Body of pancreas (tissue), 4 donors: Measurements from ENCODE around the gene KCNIP4. TPM values are rescaled to one million over a fixed set of nuclear protein-coding genes. Genes with fewer than 3 reads are reported as not detected.

ENCODE experiments used
- ATAC-seq: fragments of 150-250 bp; one replicate; pipeline ENCODE4 v1.9.1; 2016
- DNase-seq, 4 donors: peaks; one replicate each; pipeline ENCODE4 v3.0.0-alpha.2; 2019
- H3K27ac ChIP-seq, 4 donors: fragments of 200-600 bp; sonication (generic); 1 replicate in 3 of 4; 2 replicates in 1 of 4; pipeline versions ENCODE4 v1.5.1 to v1.6.1; 2016 to 2019; ENCODE audit warnings: mild to moderate bottlenecking in 1 of 4, mixed read lengths in 1 of 4, moderate library complexity in 1 of 4
- H3K27me3 ChIP-seq, 2 donors: fragments of 200-600 bp; sonication (generic); one replicate each; pipeline ENCODE4 v1.6.0; 2016; ENCODE audit warnings: mild to moderate bottlenecking in 1 of 2
- H3K36me3 ChIP-seq, 2 donors: fragments of 200-600 bp; sonication (generic); replicated peaks in 1 of 2; 2 replicates each; pipeline ENCODE4 v1.5.1; 2016; ENCODE audit warnings: low read depth in 2 of 2; ENCODE audit not compliant: insufficient read depth in 1 of 2
- H3K4me1 ChIP-seq: fragments of 200-600 bp; sonication (generic); one replicate; pipeline ENCODE4 v1.6.0; 2016
- H3K4me3 ChIP-seq, 2 donors: fragments of 200-600 bp; sonication (generic); 1 replicate in 1 of 2; 2 replicates in 1 of 2; pipeline ENCODE4 v1.5.1; 2016 to 2019
- H3K9me3 ChIP-seq, 3 donors: fragments of 200-600 bp; sonication (generic); 1 replicate in 2 of 3; 2 replicates in 1 of 3; pipeline ENCODE4 v1.5.1; 2016
- CTCF ChIP-seq, 7 experiments: fragments of 450-650 bp in 4 of 7; fragments of 200-600 bp in 3 of 7; sonication (generic) in 3 of 7; IDR thresholded peaks; one replicate each; pipeline ENCODE4 v1.5.1; 2016 to 2019; ENCODE audit warnings: antibody characterized with exemption in 7 of 7
- POLR2A ChIP-seq, 3 donors: fragments of 450-650 bp; IDR thresholded peaks; one replicate each; pipeline ENCODE4 v1.6.1; 2016; ENCODE audit warnings: antibody characterized with exemption in 3 of 3, mild to moderate bottlenecking in 2 of 3
- WGBS, 2 donors: methylation state at CpG; one replicate each; pipeline ENCODE4 v1.1.5; 2017; 5-methylcytosine and 5-hydroxymethylcytosine counted together
- intact Hi-C: fragments of 100-400 bp; cut with DNase I; formaldehyde crosslinking; loops from one replicate; pipeline ENCODE4 v1.15.1; 2023
- total RNA-seq, 2 donors: library from RNA; depleted of rRNA; stranded (reverse); fragments of >200 nt; gene quantifications; one replicate each; pipeline ENCODE4 v1.1.0, GENCODE V29; 2016

KCNIP4 gene
- total RNA-seq, 2 donors from 2014 or later = not detected

- WGBS, 2 donors = 55% methylated on average over 3 of the region's 3 CpGs
- no peak for ATAC-seq
- no peaks in the 10 kb centered on the region for H3K36me3 ChIP-seq
These were observed 1058.7 kb downstream of the KCNIP4 start for GRCh38 chr4:20889901-20890300.

GRCh38 chr4:20883677-20884076, 1064.9 kb downstream of the KCNIP4 start:
- intact Hi-C loops = no loop called here
- 40 to 49% methylated on average over 3 of the region's 3 CpGs for WGBS, 2 donors
- Histone ChIP-seq H3K27ac (no peak overlapping the region), H3K4me1 (peaks cover 14% of the 10 kb centered on the region), H3K9me3 (no peaks in the 10 kb centered on the region), H3K27me3 (no peaks in the 10 kb centered on the region), H3K36me3 (no peaks in the 10 kb centered on the region), H3K4me3 (no peak overlapping the region)
- TF ChIP-seq CTCF (IDR thresholded peaks at IDR 0.05) = no peak
- TF ChIP-seq POLR2A (IDR thresholded peaks at IDR 0.05) = no peak
- no peak for ATAC-seq
- no peak for DNase-seq

More at GRCh38 chr4:20889901-20890300, 1058.7 kb downstream of the KCNIP4 start:
- H3K4me3 ChIP-seq = no peak overlapping the region
- H3K27me3 ChIP-seq = no peaks in the 10 kb centered on the region
- no peaks in the 10 kb centered on the region for H3K4me1 ChIP-seq
- H3K9me3 ChIP-seq = no peaks in the 10 kb centered on the region
- no peak overlapping the region for H3K27ac ChIP-seq
- no peak for TF ChIP-seq POLR2A (IDR thresholded peaks at IDR 0.05)
- no peak for TF ChIP-seq CTCF (IDR thresholded peaks at IDR 0.05)
- intact Hi-C loops = no loop called here
- DNase-seq = no peak

GRCh38 chr4:20883231-20883630, 1065.3 kb downstream of the KCNIP4 start:
- H3K36me3 ChIP-seq = no peaks in the 10 kb centered on the region
- no peak overlapping the region for H3K4me3 ChIP-seq
- no peak for DNase-seq
- no peaks in the 10 kb centered on the region for H3K9me3 ChIP-seq
- intact Hi-C loops = no loop called here
- TF ChIP-seq CTCF (IDR thresholded peaks at IDR 0.05) (no peak), POLR2A (IDR thresholded peaks at IDR 0.05) (no peak)
- no peak overlapping the region for H3K27ac ChIP-seq
- no peaks in the 10 kb centered on the region for H3K27me3 ChIP-seq
- no peak for ATAC-seq
- H3K4me1 ChIP-seq = peaks cover 14% of the 10 kb centered on the region
- WGBS, 2 donors = 23 to 33% methylated on average over 5 of the region's 5 CpGs

GRCh38 chr4:20882500-20882899, 1066.1 kb downstream of the KCNIP4 start:
- Histone ChIP-seq H3K9me3 (no peaks in the 10 kb centered on the region), H3K4me1 (peaks cover 14% of the 10 kb centered on the region), H3K36me3 (no peaks in the 10 kb centered on the region), H3K27me3 (no peaks in the 10 kb centered on the region), H3K4me3 (no peak overlapping the region), H3K27ac (no peak overlapping the region)
- intact Hi-C loops = no loop called here
- TF ChIP-seq POLR2A (IDR thresholded peaks at IDR 0.05) (no peak), CTCF (IDR thresholded peaks at IDR 0.05) (no peak)
- WGBS, 2 donors = 21 to 28% methylated on average over 11 of the region's 11 CpGs
- ATAC-seq (no peak), DNase-seq (no peak)

- Histone ChIP-seq H3K9me3 (no peaks in the 10 kb centered on the region), H3K4me3 (no peak overlapping the region), H3K27ac (no peak overlapping the region), H3K4me1 (peaks cover 14% of the 10 kb centered on the region), H3K36me3 (no peaks in the 10 kb centered on the region), H3K27me3 (no peaks in the 10 kb centered on the region)
- intact Hi-C loops = no loop called here
- DNase-seq = no peak
- WGBS, 2 donors = 54 to 65% methylated on average over 2 of the region's 2 CpGs
- ATAC-seq = no peak
- no peak for TF ChIP-seq CTCF (IDR thresholded peaks at IDR 0.05)
- TF ChIP-seq POLR2A (IDR thresholded peaks at IDR 0.05) = no peak
These were observed 1066.9 kb downstream of the KCNIP4 start for GRCh38 chr4:20881658-20882057.
